GM12865 (cell line): ENCODE results near the gene RCAN3.
A peak's percentile ranks its signal among the peaks of the same experiment; 100 is the strongest.
"Not testable (repeated sequence)": the region's sequence is repeated elsewhere in the genome, so short reads cannot be mapped to it uniquely, and the experiment has no call there.

Experiments
- DNase-seq: peaks from one replicate; pipeline ENCODE4 v3.0.0; 2010; ENCODE audit warnings: low read depth
- H3K4me3 ChIP-seq: 2 replicates; pipeline ENCODE4 v1.5.1; 2011; ENCODE audit warnings: mild to moderate bottlenecking, low read depth, low read length, control low read depth
- CTCF ChIP-seq: IDR thresholded peaks from 2 replicates; pipeline ENCODE4 v1.5.1; 2011; ENCODE audit warnings: low read length, control low read depth, low read depth, inconsistent platforms; ENCODE audit not compliant: insufficient read depth; ENCODE audit errors: missing control alignments

The RCAN3 gene

GRCh38 chr1:24540906-24541710 lies 38.5 kb downstream of the RCAN3 start:
- no peak overlapping the region for H3K4me3 ChIP-seq
- TF ChIP-seq CTCF, result no peak

GRCh38 chr1:24541711-24542346 lies 39.2 kb downstream of the RCAN3 start:
- no peak for DNase-seq
- peak; percentile 45 for TF ChIP-seq CTCF
- H3K4me3 ChIP-seq, result no peak overlapping the region

More at GRCh38 chr1:24540906-24541710, 38.5 kb downstream of the RCAN3 start:
- no peak for DNase-seq

GRCh38 chr1:24544239-24544638 lies 41.6 kb downstream of the RCAN3 start:
- TF ChIP-seq CTCF, result no peak
- H3K4me3 ChIP-seq, result no peak overlapping the region
- no peak for DNase-seq

GRCh38 chr1:24545662-24546061 lies 43.0 kb downstream of the RCAN3 start:
- no peak for DNase-seq
- TF ChIP-seq CTCF, result no peak

GRCh38 chr1:24547195-24547594 lies 44.6 kb downstream of the RCAN3 start:
- H3K4me3 ChIP-seq, result no peak overlapping the region
- DNase-seq, result no peak
- TF ChIP-seq CTCF, result no peak

More at GRCh38 chr1:24545662-24546061, 43.0 kb downstream of the RCAN3 start:
- no peak overlapping the region for H3K4me3 ChIP-seq

GRCh38 chr1:24548070-24548469 lies 45.4 kb downstream of the RCAN3 start:
- H3K4me3 ChIP-seq, result no peak overlapping the region
- TF ChIP-seq CTCF, result no peak
- no peak for DNase-seq

GRCh38 chr1:24549210-24549609 lies 46.6 kb downstream of the RCAN3 start:
- not testable (repeated sequence) for DNase-seq, H3K4me3 ChIP-seq
